GM21447 (cell line): ENCODE measurements around the gene S100A14.
"Not testable (repeated sequence)": the region's sequence is repeated elsewhere in the genome, so short reads cannot be mapped to it uniquely, and the experiment has no call there.

Experiments used
- ATAC-seq: cut with Tn5 transposase; IDR thresholded peaks from one replicate; pipeline ENCODE4 v1.9.1; 2021; ENCODE audit not compliant: unreplicated experiment

The S100A14 gene

DNA sequence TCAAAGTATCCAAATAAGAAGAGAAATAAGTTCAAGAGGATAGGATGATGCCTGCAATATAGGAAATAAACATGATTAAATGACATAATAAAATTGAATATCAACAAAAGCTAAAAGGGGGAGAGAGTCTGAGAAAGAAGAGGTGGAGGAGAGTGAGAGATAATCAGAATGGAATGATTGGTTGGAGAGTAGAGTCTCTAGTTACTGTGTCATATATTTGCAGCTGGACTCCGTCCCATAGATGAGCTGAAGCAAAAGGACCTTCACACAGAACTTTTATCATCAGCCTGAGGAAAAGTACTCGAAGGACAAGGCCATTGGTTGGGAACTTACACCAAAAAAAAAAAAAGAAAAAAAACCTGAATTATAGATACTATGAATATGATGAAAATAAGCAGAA lies 27.6 kb downstream of the S100A14 start:
- no peak for ATAC-seq

DNA sequence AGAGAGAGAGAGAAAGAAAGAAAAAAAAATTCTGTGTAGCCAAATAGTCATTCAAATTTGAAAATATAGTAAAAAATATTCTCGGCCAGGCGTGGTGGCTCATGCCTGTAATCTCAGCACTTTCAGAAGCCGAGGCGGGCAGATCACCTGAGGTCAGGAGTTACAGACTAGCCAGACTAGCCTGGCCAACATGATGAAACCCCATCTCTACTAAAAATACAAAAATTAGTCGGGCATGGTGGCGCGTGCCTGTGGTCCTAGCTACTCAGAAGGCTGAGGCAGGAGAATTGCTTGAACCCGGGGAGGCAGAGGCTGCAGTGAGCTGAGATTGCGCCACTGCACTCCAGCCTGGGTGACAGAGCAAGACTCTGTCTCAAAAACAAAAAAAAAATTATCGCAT lies 28.1 kb downstream of the S100A14 start:
- ATAC-seq = not testable (repeated sequence)

DNA sequence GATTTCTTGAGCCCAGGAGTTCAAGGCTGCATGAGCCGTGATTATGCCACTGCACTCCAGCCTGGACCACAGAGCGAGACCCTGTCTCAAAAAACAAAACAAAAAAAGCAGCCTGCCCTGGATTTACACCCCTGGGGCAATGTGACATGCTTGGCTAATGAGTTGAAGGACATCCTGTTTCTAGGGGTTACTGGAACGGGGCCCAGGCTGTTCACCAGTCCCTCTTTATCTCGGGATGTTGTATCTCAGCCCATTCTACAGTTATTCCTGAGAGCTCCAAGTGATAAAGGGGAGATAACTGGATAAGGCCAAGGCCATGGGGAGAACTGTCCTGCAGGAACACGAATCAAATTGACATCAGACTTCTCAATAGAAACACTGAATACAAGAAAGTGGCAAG lies 28.8 kb downstream of the S100A14 start:
- ATAC-seq = no peak

GRCh38 chr1:153586347-153586746 lies 29.8 kb downstream of the S100A14 start:
- no peak for ATAC-seq

DNA sequence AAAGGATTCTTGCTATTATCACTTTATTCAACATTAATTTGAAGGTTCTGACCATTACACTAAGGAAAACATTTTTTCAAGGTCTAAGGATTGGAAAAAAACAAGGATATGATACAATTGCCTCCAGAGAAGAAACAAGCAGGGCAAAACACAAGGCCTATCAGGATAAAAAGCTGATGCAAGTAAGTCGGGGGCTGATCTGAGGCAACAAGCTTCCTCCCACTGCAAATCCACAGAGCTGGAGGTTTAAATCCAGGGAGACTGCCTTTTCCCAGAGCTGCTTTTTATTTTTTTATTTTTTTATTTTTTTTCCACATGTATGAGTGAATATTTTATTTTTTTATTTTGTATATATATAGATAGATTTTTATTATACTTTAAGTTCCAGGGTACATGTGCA lies 31.1 kb downstream of the S100A14 start:
- no peak for ATAC-seq

DNA sequence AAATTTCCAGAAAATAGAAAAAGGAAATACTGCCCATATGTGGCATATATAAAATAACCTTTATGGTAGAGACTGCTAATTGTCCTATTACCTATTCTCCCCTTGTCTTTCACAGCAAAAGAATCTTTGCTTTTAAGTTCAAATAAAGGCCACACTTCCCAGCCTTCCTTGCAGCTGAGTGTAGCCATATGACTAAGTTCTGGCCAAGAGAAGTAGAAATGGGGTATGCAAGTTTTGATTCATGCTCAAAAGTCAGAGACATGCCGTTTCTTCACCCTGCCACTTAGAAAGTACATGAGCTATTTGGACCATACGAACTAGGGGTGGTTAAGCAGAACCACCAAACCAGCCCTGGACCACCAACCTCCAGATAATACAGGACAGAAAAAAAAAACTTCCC lies 32.1 kb downstream of the S100A14 start:
- no peak for ATAC-seq

GRCh38 chr1:153583514-153583913 lies 32.6 kb downstream of the S100A14 start:
- ATAC-seq = not testable (repeated sequence)

DNA sequence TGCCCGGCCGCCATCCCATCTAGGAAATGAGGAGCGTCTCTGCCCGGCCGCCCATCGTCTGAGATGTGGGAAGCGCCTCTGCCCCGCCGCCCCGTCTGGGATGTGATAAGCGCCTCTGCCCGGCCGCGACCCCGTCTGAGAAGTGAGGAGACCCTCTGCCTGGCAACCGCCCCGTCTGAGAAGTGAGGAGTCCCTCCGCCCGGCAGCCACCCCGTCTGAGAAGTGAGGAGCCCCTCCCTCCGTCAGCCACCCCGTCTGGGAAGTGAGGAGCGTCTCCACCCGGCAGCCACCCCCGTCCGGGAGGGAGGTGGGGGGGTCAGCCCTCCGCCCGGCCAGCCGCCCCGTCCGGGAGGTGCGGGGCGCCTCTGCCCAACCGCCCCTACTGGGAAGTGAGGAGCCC lies 33.3 kb downstream of the S100A14 start:
- ATAC-seq = not testable (repeated sequence)

DNA sequence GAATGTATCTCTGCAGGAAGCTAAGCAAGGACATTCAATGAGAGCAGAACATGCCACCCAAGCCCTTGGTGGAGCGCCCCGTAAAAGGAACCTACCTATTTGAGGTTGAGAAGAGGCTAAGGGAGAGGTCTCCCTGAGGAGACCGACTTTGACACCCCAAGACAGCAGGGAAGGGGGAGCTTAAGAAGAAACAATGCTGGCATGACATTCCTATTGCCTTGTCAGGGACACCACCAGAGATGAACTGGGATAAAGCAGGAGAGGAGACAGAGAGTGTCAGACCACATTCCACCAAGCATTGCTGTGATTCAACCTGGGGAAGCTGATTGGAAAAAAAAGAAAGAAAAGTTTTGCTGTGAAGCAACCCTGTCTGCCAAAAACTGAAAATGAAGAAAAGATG lies 37.2 kb downstream of the S100A14 start:
- no peak for ATAC-seq

DNA sequence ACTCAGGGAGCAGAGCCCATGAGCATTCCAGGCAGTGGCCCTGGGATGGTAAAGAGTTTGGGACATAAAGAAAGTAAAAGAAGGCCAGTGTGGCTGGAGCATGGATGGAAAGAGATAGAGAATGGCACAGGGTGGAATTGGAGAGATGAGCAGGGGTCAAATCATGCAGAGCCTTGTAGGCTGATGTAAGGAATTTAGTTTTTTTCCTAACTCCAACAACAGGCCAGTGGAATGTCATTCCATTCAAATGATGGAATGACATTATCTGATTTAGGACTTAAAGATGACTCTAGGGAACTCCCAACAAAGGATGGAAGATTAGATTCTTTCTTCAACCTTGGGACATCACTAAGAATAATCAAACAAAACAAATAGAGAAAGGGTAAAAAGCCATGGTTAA lies 37.6 kb downstream of the S100A14 start:
- no peak for ATAC-seq

DNA sequence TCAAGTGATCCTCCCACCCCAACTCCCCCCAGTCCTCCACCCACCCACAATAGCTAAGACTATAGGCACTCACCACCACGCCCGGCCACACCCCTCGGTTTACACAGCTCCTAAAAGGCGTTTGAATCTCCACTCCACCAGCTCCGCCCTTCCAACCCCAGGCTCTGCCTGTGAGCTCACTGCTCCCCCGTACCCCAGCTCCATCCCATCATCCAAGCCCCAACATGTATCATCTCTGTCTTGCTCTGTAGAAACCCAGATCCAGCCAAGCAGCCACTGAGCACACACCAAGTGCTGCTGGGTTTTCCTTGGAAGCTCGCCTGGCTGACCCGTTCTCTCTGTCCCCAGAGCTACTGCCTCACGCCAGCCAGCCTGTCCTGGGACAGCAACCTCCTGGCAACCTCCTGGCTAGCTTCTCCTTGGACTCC lies 38.5 kb downstream of the S100A14 start:
- no peak for ATAC-seq

GRCh38 chr1:153577138-153577537 lies 39.0 kb downstream of the S100A14 start:
- no peak for ATAC-seq

DNA sequence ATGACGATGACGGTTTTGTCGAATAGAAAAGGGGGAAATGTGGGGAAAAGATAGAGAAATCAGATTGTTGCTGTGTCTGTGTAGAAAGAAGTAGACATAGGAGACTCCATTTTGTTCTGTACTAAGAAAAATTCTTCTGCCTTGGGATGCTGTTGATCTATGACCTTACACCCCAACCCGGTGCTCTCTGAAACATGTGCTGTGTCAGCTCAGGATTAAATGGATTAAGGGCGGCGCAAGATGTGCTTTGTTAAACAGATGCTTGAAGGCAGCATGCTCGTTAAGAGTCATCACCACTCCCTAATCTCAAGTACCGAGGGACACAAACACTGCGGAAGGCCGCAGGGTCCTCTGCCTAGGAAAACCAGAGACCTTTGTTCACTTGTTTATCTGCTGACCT lies 40.6 kb downstream of the S100A14 start:
- not testable (repeated sequence) for ATAC-seq

DNA sequence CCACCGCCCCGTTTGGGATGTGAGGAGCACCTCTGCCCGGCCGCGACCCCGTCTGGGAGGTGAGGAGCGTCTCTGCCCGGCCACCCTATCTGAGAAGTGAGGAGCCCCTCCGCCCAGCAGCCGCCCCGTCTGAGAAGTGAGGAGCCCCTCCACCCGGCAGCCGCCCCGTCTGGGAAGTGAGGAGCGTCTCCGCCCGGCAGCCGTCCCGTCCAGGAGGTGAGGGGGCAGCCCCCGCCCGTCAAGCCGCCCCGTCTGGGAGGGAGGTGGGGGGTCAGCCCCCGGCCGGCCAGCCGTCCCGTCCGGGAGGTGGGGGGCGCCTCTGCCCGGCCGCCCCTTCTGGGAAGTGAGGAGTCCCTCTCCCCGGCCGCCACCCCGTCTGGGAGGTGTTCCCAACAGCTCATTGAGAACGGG lies 41.0 kb downstream of the S100A14 start:
- ATAC-seq = not testable (repeated sequence)

- no peak for ATAC-seq
These were observed 42.8 kb downstream of the S100A14 start for GRCh38 chr1:153573351-153573750.

DNA sequence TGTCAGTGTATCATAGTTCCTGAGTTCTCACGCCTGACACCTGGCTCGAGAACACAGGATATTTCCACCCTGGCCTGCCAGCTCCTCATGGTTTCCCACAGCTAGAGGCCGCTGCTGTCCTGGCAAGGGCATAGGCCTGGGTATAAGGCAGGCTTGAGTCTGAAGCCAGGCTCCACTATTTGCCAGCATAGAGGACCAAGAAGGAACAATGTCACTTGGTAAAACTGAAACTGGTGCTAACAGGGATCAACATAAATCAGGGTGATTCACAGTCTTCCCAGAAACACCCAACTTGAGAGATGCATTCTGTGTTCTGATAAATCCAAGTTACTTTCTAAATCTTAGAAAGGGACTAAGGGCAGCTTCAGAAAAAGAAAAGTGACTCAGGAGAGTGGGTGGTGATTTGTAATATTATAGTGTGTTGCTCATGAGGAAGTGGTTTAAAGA lies 43.5 kb downstream of the S100A14 start:
- ATAC-seq = no peak

- no peak for ATAC-seq
These were observed 44.4 kb downstream of the S100A14 start for GRCh38 chr1:153571706-153572105.

DNA sequence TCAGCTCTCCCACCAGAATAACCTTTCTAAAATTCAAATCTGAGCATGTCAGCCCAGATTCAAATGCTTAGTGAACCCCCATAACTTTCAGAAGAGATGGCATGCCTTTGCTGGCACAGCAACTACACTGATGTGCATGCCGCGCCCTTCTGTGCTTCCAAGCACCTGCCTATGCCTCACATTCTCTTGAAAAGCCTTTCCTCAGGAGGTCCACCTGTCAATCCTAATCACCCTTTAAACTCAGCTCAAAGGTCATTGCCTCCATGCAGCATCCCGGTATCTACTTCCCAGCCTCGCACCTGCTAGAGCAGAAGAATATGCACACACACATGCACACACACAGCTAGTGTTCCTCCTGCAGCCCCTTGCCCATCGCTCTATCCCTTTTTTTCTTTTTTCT lies 45.3 kb downstream of the S100A14 start:
- no peak for ATAC-seq

- ATAC-seq = no peak
These were observed 46.7 kb downstream of the S100A14 start for GRCh38 chr1:153569465-153569864.

DNA sequence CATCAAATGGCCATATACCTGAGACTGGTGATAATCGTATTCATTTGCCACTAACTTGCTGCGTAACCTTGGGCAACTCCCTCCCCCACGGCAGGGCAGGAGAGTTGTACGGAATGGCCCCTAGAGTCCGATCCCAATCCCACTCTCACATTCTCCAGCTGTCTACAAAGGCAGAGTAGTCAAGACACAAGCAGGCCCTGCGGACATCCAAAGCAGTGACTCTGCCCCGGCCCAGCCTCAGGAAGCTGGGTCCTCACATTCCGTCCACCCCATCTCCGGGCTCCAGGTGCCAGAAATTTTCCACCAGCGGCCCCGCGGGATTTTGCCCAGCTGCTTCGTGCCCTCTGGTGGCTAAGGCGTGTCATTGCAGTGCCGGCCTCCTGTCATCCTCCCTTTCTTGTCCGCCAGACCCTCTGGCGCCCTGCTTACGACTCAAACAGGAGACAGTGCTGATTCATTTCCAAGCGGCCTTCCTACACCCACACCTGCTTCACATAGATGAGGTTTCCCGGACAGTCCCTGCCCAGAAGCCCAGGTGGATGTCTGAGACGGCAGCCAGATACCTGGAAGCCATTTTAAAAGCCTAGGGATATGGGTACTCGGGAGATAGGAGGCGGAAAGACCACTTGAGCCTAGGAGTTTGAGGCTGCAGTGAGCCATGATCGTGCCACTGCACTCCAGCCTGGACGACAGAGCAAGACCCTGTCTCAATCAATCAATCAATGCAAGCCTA lies 47.6 kb downstream of the S100A14 start:
- no peak for ATAC-seq

DNA sequence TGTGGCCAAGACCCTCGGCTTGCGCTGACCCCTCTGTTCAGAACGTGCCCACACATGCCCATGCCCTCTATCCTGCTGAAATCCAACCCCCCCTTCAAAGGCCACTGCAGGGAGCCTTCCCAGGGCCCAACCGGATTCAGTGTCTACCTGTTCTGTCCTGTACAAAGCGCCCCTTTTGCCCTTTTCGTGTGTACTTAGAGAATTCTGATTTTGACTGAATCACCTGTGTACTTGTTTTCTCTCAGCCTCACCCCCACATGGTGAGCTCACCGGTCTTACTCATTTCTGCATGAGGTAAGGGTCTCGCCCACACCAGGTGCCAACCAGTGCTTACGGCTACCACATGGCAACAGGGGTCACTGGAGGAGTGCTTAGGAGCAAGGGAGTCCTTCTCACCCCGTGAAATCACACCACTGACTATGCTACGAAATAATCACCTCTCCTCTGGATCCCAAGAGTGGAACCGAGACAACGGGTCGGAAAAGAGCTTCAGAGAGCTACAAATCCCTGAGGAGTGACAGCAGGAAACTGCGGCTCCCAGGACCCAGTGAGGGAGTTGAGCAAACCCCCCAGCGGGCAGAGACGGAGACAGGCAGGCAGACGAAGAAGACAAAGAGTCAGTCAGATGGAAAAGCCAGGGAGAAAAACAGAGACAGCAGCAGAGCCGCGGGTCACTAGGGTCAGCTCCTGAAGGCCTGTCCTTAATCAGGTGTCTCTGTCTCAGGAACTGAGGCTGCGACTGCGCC lies 48.3 kb downstream of the S100A14 start:
- no peak for ATAC-seq
